GDM1 (cell line): ENCODE data around the gene RNF168.
"Not testable (repeated sequence)": the region's sequence is repeated elsewhere in the genome, so short reads cannot be mapped to it uniquely, and the experiment has no call there.

Experiments
- DNase-seq: peaks from one replicate; lab custom pipeline; 2025; lab: John Stamatoyannopoulos, UW

RNF168 gene

GRCh38 chr3:196463804-196464203 lies 39.8 kb downstream of the RNF168 start:
- DNase-seq: no peak

GRCh38 chr3:196463478-196463756 lies 40.2 kb downstream of the RNF168 start:
- DNase-seq: no peak

GRCh38 chr3:196462680-196463477 lies 40.7 kb downstream of the RNF168 start:
- DNase-seq: not testable (repeated sequence)

GRCh38 chr3:196458063-196458462 lies 45.5 kb downstream of the RNF168 start:
- DNase-seq: no peak

GRCh38 chr3:196457470-196457869 lies 46.1 kb downstream of the RNF168 start:
- not testable (repeated sequence) for DNase-seq

- no peak for DNase-seq
These were observed 48.6 kb downstream of the RNF168 start for GRCh38 chr3:196454935-196455334.

- DNase-seq: not testable (repeated sequence)
These were observed 58.2 kb downstream of the RNF168 start for GRCh38 chr3:196445391-196445790.

- no peak for DNase-seq
These were observed 59.1 kb downstream of the RNF168 start for GRCh38 chr3:196444500-196444894.

GRCh38 chr3:196440696-196441095 lies 62.9 kb downstream of the RNF168 start:
- no peak for DNase-seq

GRCh38 chr3:196440041-196440537 lies 63.5 kb downstream of the RNF168 start:
- DNase-seq: no peak

GRCh38 chr3:196432137-196432879 lies 71.3 kb downstream of the RNF168 start, which contains the start of gene UBXN7:
UBXN7 (minus strand) TSS chr3:196432427; CDS start chr3:196432399, 28 bp downstream.
- peak; percentile 93 for DNase-seq

GRCh38 chr3:196431181-196432136 lies 72.1 kb downstream of the RNF168 start:
- no peak for DNase-seq

- no peak for DNase-seq
These were observed 75.5 kb downstream of the RNF168 start for GRCh38 chr3:196428041-196428440.

GRCh38 chr3:196424421-196424820 lies 79.1 kb downstream of the RNF168 start:
- not testable (repeated sequence) for DNase-seq

- no peak for DNase-seq
These were observed 80.4 kb downstream of the RNF168 start for GRCh38 chr3:196423044-196423781.

- not testable (repeated sequence) for DNase-seq
These were observed 81.9 kb downstream of the RNF168 start for GRCh38 chr3:196421668-196422067.

GRCh38 chr3:196419386-196419785 lies 84.2 kb downstream of the RNF168 start:
- no peak for DNase-seq
